Right cardiac atrium (tissue), 5 donors: ENCODE results near the gene ISLR2. TPM values are rescaled to one million over a fixed set of nuclear protein-coding genes. Genes with fewer than 3 reads are reported as not detected.

Source experiments
- ATAC-seq, 2 donors: fragments of 200-7000 bp; cut with Tn5 transposase; one replicate each; pipeline versions ENCODE4 v1.8.0 to v1.9.1; 2020; ENCODE audit warnings: moderate library complexity in 2 of 2, mild to moderate bottlenecking in 1 of 2
- DNase-seq, 3 donors: peaks; one replicate each; pipeline ENCODE4 v3.0.0-alpha.2; 2020
- H3K27ac ChIP-seq: one replicate; pipeline ENCODE4 v1.5.1; 2013; ENCODE audit warnings: mild to moderate bottlenecking, low read length, control low read depth, moderate library complexity
- H3K27me3 ChIP-seq: one replicate; pipeline ENCODE4 v1.6.1; 2013; ENCODE audit not compliant: control insufficient read depth, insufficient read depth
- H3K4me1 ChIP-seq: one replicate; pipeline ENCODE4 v1.6.1; 2013; ENCODE audit warnings: low read length; ENCODE audit not compliant: control insufficient read depth, insufficient read depth
- H3K4me3 ChIP-seq: one replicate; pipeline ENCODE4 v1.5.1; 2013; ENCODE audit warnings: low read length, control low read depth
- H3K9me3 ChIP-seq: one replicate; pipeline ENCODE4 v1.6.1; 2013; ENCODE audit warnings: low read length; ENCODE audit not compliant: control insufficient read depth
- WGBS: extraction: QIAGEN DNeasy Blood & Tissue Kit; methylation state at CpG from one replicate; pipeline ENCODE4 v1.1.7; 2013; 5-methylcytosine and 5-hydroxymethylcytosine counted together
- intact Hi-C, 4 donors: fragments of 100-400 bp; cut with DNase I; formaldehyde crosslinking; loops; one replicate each; pipeline versions ENCODE4 v1.11.0 to v1.14.0; 2022 to 2023
- polyA plus RNA-seq: library from polyadenylated mRNA; stranded (reverse); fragments of 200-250 nt; gene quantifications from one replicate; pipeline ENCODE4 v1.2.3, GENCODE V29; 2013
- total RNA-seq, 4 donors: library from RNA; stranded (reverse); fragmentation: NEBNext Ultra II Directional; extraction: Animal tissue kit (Norgen Biotek cat#: 25700); gene quantifications; one replicate each; pipeline ENCODE4 v1.2.1, GENCODE V29; 2021
- donor health status: healthy with polysubstance abuse.
- donor health status: DM: no; HTN: yes; CAD: no.
- donor health status: DM: no; HTN: no; CAD: no.
- donor health status: DM: no; HTN: yes; CAD: no; lungs with severe emphysema.
- donor health status: DM: yes; HTN: yes; CAD: no.

ISLR2 gene
- total and polyA plus RNA-seq, 5 donors = 0.71 to 2.8 (median 2.1) TPM

DNA sequence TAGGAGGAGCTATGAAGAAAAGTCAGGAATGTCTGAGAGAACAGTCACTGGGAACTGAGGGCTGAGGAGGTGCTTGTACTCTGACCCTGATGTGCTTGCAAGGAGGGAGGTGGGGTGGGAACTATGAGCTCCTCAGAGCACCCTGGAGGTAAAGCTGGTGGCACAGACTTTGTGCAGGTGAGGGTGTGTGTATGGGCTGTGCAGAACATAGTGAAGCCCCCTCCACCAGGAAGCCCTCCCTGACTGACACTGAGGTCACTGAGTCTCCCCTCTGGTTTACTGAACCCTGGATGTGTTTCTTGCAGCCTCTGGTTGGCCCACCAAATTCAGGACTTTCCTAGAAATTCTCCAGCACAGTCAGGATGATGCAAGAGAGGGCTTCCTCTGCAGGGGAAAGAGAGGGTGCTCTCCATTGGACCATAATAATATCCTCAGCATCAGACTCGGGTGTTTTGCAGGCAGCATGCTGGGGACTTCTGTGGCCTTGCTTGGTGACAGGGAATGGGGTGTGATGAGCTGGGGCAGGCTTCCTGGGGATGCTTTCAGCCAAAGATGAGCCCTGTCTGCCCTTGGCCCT lies 41.7 kb downstream of the ISLR2 start:
- Histone ChIP-seq H3K4me3 (no peak overlapping the region), H3K4me1 (peaks cover 19% of the 10 kb centered on the region), H3K9me3 (no peaks in the 10 kb centered on the region), H3K27me3 (no peaks in the 10 kb centered on the region), H3K27ac (peak overlapping the region; percentile 89)
- DNase-seq = peak in 1 of 3 donors; percentile 44
- 55% methylated on average over 1 of the region's 1 CpG for WGBS
- intact Hi-C loops = loop anchor here in 1 of 4 donors (5.0 kb wide), 1 partner anchor 35 kb away; no protein-coding TSS in a partner anchor
- no peak for ATAC-seq

GRCh38 chr15:74172701-74173379 lies 42.5 kb downstream of the ISLR2 start:
- peaks cover 21% of the 10 kb centered on the region for H3K4me1 ChIP-seq
- intact Hi-C loops = loop anchor here in 1 of 4 donors (5.0 kb wide), 1 partner anchor 36 kb away; no protein-coding TSS in a partner anchor
- peak overlapping the region; percentile 89 for H3K27ac ChIP-seq
- no peaks in the 10 kb centered on the region for H3K9me3 ChIP-seq
- ATAC-seq (peak; percentile 86 to 87), DNase-seq (peak; percentile 83 to 95 (median 94))
- H3K4me3 ChIP-seq = no peak overlapping the region
- 35% methylated on average over 13 of the region's 13 CpGs for WGBS
- H3K27me3 ChIP-seq = no peaks in the 10 kb centered on the region

- Histone ChIP-seq H3K27ac (peak within 1 kb of the TSS; percentile 89), H3K4me1 (peaks cover 19% of the 10 kb centered on the region), H3K9me3 (no peaks in the 10 kb centered on the region), H3K4me3 (peak within 1 kb of the TSS; percentile 28), H3K27me3 (no peaks in the 10 kb centered on the region)
- intact Hi-C loops = loop anchor here in 1 of 4 donors (5.0 kb wide), 1 partner anchor 36 kb away; no protein-coding TSS in a partner anchor
- 28% methylated on average over 20 of the region's 20 CpGs for WGBS
- DNase-seq (peak; percentile 57 to 86 (median 83)), ATAC-seq (peak; percentile 50 to 73)
These were observed 43.2 kb downstream of the ISLR2 start, which contains the start of gene ISLR for GRCh38 chr15:74173380-74174218. Gene ISLR, plus strand, starts transcription at chr15:74173710. Its CDS starts 1,149 bp downstream, at chr15:74174859.

GRCh38 chr15:74174219-74174957 lies 44.0 kb downstream of the ISLR2 start:
- DNase-seq = peak; percentile 33 to 81 (median 76)
- Histone ChIP-seq H3K27me3 (no peaks in the 10 kb centered on the region), H3K27ac (peak overlapping the region; percentile 85), H3K4me3 (peak overlapping the region; percentile 28), H3K9me3 (no peaks in the 10 kb centered on the region), H3K4me1 (peaks cover 19% of the 10 kb centered on the region)
- 56% methylated on average over 20 of the region's 20 CpGs for WGBS
- intact Hi-C loops = loop anchor here in 1 of 4 donors (5.0 kb wide), 1 partner anchor 37 kb away; no protein-coding TSS in a partner anchor
- peak; percentile 14 to 25 for ATAC-seq

DNA sequence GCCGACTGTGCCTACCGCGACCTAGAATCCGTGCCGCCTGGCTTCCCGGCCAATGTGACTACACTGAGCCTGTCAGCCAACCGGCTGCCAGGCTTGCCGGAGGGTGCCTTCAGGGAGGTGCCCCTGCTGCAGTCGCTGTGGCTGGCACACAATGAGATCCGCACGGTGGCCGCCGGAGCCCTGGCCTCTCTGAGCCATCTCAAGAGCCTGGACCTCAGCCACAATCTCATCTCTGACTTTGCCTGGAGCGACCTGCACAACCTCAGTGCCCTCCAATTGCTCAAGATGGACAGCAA lies 44.5 kb downstream of the ISLR2 start:
- intact Hi-C loops = loop anchor here in 1 of 4 donors (5.0 kb wide), 1 partner anchor 38 kb away; no protein-coding TSS in a partner anchor
- Histone ChIP-seq H3K4me1 (peaks cover 22% of the 10 kb centered on the region), H3K4me3 (no peak overlapping the region)

GRCh38 chr15:74175271-74176191 lies 45.1 kb downstream of the ISLR2 start:
- H3K27me3 ChIP-seq = no peaks in the 10 kb centered on the region
- H3K27ac ChIP-seq = no peak overlapping the region
- H3K4me1 ChIP-seq = peaks cover 27% of the 10 kb centered on the region
- H3K4me3 ChIP-seq = no peak overlapping the region
- intact Hi-C loops = no loop called here
- ATAC-seq = no peak
- 89% methylated on average over 45 of the region's 45 CpGs for WGBS
- DNase-seq = no peak
- H3K9me3 ChIP-seq = no peaks in the 10 kb centered on the region

More for the DNA sequence above, 44.5 kb downstream of the ISLR2 start:
- no peak for ATAC-seq
- WGBS = 71% methylated on average over 14 of the region's 14 CpGs
- Histone ChIP-seq H3K27ac (no peak overlapping the region), H3K27me3 (no peaks in the 10 kb centered on the region), H3K9me3 (no peaks in the 10 kb centered on the region)
- peak in 1 of 3 donors; percentile 60 for DNase-seq

GRCh38 chr15:74176262-74177214 lies 46.2 kb downstream of the ISLR2 start:
- DNase-seq (no peak), ATAC-seq (no peak)
- no peak overlapping the region for H3K4me3 ChIP-seq
- H3K9me3 ChIP-seq = no peaks in the 10 kb centered on the region
- intact Hi-C loops = no loop called here
- peaks cover 27% of the 10 kb centered on the region for H3K4me1 ChIP-seq
- no peak overlapping the region for H3K27ac ChIP-seq
- no peaks in the 10 kb centered on the region for H3K27me3 ChIP-seq
- 70% methylated on average over 10 of the region's 10 CpGs for WGBS

DNA sequence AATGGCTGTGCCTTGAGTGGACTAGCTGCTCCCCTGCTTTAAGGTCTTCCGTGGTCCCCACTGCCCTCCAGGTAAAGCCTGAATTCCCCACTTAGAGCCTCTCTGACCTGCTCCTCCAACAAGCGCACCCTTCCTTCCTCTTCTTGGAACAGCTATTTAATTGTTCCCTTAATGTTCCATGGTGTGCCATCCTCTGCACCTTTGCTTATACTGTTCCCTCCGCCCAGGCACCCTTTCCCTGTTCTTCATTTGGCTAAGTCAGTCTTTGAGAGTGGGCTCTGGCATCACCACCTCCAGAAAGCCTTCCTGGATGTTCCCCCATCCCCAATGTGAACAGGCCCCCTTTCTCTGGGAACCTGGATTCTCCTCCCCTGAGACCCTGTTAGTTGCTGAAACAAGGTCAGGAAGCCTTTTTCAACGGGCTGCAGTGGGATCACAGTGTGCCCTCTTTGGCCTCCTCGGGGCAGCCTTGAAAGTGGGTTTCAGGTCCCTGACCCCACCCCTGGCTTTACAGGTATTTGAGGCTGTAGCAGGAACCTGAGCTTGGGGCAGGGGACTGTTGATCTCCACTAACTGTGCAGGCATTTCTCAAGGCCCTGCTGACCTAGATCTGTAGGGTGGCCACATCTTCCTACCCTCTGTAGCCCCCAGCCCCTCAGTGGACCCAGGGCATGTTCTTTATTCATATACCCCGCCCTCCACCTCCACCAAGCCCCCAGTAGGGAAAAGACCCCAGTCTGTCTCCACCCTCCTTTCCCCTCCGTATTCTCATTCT lies 48.1 kb downstream of the ISLR2 start:
- peak overlapping the region; percentile 60 for H3K27ac ChIP-seq
- DNase-seq = peak in 1 of 3 donors; percentile 37
- H3K4me3 ChIP-seq = no peak overlapping the region
- 84% methylated on average over 7 of the region's 7 CpGs for WGBS
- no peaks in the 10 kb centered on the region for H3K27me3 ChIP-seq
- no peaks in the 10 kb centered on the region for H3K9me3 ChIP-seq
- no peak for ATAC-seq
- peaks cover 22% of the 10 kb centered on the region for H3K4me1 ChIP-seq
- intact Hi-C loops = no loop called here
